PC-9 (cell line): Measurements from ENCODE around the gene EPB41L4B.

Source experiments
- EZH2 ChIP-seq: fragments of 200-600 bp; sonication (generic); IDR thresholded peaks from 2 replicates; pipeline ENCODE4 v1.8.0; 2017; ENCODE audit warnings: antibody characterized with exemption, low read depth
- TF ChIP-seq, protein P1 (sequence below): fragments of 200-600 bp; sonication (generic); conservative IDR thresholded peaks from 2 replicates; pipeline ENCODE4 v1.6.1; 2017; ENCODE audit warnings: mixed run types, antibody characterized with exemption, mild to moderate bottlenecking, moderate library complexity

DNA sequence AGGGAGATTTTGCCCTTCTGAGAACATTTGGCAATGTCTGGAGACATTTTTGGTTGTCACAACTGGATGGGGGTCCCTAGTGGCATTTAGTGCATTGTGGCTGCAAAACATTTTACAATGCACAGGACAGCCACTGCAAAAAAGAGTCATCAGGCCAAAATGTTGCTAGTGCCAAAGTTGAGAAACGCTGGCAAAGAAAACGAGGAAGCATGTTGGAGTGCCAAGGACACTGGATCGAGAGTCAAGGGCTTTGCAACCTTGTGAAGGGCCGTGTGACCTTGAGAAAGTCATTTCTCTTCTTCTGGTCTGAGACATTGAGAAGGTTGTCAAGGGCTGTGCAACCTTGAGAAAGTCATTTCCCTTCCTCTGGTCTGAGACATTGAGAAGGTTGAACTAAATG lies 108.1 kb downstream of the EPB41L4B start:
- TF ChIP-seq, protein P1, sequence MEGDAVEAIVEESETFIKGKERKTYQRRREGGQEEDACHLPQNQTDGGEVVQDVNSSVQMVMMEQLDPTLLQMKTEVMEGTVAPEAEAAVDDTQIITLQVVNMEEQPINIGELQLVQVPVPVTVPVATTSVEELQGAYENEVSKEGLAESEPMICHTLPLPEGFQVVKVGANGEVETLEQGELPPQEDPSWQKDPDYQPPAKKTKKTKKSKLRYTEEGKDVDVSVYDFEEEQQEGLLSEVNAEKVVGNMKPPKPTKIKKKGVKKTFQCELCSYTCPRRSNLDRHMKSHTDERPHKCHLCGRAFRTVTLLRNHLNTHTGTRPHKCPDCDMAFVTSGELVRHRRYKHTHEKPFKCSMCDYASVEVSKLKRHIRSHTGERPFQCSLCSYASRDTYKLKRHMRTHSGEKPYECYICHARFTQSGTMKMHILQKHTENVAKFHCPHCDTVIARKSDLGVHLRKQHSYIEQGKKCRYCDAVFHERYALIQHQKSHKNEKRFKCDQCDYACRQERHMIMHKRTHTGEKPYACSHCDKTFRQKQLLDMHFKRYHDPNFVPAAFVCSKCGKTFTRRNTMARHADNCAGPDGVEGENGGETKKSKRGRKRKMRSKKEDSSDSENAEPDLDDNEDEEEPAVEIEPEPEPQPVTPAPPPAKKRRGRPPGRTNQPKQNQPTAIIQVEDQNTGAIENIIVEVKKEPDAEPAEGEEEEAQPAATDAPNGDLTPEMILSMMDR, result no peak
- no peak for TF ChIP-seq EZH2
